AG09309 (cell line): Measurements from ENCODE around the gene THG1L.

Experiments
- DNase-seq: peaks from one replicate; pipeline ENCODE4 v3.0.0-alpha.2; 2010; ENCODE audit warnings: low read depth
- H3K4me3 ChIP-seq: 2 replicates; pipeline ENCODE4 v1.5.1; 2011; ENCODE audit warnings: mild to moderate bottlenecking, low read depth, low read length, moderate library complexity; ENCODE audit not compliant: control insufficient read depth
- TF ChIP-seq, protein P1 (sequence below): IDR thresholded peaks from 2 replicates; pipeline ENCODE4 v1.5.1; 2011; ENCODE audit warnings: mild to moderate bottlenecking, low read depth, low read length, inconsistent platforms; ENCODE audit not compliant: insufficient read depth, control insufficient read depth; ENCODE audit errors: missing control alignments

Gene THG1L

DNA sequence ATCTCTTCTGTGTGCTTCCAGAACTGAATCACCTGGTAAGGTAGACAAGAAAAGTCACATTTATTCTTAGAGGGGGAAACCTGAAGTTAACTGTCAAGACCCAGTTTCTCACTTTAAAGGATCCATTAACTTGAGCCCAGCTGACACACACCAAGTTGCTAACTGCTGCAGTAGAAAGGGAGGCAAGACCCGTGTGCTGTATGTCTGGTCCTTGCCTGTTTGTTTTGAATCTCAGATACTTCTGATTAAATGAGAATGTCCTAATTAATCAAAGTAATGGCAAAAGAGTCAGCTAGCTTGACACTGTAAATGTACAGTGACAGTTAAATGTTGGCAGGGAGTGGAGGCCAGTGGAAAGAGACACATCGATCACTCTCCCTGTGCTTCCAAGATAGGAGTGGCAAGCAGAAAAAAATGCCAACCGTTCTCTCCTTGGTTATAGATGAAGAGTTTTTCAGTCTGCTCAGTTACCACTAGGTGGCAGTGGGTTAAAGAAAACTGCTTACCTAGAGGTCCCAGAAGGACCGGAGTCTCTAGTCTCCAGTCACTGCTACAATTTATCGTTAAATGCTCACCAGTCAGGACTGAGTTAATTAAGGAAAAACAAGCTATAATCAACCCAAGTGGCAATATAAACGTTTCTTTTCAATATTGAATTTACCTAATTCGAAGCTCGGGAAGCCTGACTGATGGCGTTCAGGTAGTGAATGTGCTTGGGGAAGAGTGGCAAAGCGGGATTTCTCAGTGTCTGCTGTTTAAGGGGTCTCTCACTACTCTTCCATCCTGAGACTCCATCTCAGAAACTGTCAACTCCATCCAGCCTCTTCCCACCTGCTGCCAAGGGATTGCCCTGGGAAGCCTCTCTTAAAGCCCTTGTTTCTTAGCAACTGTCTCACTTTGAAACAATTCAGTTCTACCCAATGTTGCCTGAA lies 30.7 kb downstream of the THG1L start:
- peak; percentile 42 for DNase-seq
- TF ChIP-seq, protein P1, sequence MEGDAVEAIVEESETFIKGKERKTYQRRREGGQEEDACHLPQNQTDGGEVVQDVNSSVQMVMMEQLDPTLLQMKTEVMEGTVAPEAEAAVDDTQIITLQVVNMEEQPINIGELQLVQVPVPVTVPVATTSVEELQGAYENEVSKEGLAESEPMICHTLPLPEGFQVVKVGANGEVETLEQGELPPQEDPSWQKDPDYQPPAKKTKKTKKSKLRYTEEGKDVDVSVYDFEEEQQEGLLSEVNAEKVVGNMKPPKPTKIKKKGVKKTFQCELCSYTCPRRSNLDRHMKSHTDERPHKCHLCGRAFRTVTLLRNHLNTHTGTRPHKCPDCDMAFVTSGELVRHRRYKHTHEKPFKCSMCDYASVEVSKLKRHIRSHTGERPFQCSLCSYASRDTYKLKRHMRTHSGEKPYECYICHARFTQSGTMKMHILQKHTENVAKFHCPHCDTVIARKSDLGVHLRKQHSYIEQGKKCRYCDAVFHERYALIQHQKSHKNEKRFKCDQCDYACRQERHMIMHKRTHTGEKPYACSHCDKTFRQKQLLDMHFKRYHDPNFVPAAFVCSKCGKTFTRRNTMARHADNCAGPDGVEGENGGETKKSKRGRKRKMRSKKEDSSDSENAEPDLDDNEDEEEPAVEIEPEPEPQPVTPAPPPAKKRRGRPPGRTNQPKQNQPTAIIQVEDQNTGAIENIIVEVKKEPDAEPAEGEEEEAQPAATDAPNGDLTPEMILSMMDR, result peak; percentile 81
- no peak overlapping the region for H3K4me3 ChIP-seq

DNA sequence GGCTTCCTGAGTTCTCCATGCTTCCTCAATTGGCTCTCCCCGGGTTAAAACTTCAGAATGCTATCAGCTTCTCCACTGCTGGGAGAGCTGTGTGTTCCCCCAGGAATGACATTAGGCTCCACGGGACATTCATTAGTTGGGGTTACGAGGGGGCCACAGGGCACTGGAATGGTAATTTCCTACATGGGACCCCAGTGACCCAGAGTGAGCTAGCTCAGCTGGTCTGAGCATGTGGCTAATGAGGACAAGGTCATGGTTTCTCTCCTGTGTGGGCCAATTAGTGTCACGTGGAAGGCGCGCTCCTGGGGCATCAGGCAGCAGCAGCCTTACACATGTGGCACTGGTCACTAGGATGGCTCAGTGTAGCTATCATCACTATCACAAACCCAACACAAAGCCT lies 33.3 kb downstream of the THG1L start:
- DNase-seq, result no peak
- TF ChIP-seq, protein P1, result no peak
- H3K4me3 ChIP-seq, result no peak overlapping the region

DNA sequence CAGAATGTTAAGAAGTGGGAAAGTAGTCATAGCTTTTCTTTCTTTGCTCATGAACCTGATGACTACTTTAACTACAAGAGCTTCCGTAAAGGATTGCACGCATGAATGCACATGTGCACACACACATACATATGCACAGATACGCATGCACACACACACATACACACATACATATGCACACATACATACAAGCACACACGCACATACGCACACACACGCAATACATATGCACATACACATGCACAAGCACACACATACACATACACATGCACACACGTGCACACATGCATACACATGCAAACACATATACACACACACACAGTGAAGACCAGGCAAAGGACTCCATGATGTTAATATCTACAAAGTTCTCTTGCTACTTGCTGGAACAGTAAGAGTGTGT lies 35.2 kb downstream of the THG1L start:
- TF ChIP-seq, protein P1, result no peak
- H3K4me3 ChIP-seq, result no peak overlapping the region
- DNase-seq, result no peak

DNA sequence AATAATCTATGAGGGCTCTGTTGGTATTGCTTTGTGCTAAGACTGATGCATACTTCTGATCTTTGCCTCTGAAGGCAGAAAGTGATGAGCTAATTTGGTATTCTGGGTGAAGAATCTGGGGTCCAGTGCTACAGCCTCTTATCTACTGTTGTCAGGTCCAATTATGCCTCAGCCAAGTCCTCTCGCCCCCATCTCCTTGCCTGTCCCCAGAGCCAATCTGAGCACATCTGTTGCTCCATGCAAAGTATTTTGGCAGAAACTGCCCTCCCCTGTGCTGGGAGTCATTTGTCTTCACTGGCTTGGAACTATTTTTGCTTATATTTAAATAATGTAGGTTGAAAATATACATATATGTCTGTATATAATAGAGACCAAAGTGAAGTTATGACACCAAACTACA lies 35.7 kb downstream of the THG1L start:
- DNase-seq, result no peak
- TF ChIP-seq, protein P1, result no peak
- no peak overlapping the region for H3K4me3 ChIP-seq

DNA sequence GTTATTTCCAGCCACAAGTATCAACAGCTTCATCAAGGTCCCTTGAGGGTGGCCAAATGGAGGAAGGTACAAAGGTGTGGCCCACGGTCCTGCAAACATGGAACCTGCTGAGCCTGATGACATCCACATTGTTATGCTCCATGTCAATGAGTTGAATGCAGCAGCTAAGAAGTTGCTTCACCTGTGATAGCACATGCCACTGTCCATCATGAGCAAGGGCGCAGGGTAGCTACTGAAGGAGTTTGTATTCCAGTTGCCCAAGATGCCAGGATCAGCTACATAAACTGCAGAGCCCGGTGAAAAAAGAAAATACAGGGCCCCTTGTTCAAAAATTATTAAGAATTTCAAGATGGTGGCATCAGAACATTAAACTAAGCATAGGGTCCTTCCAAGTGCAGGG lies 36.5 kb downstream of the THG1L start:
- DNase-seq, result no peak
- TF ChIP-seq, protein P1, result no peak
- H3K4me3 ChIP-seq, result no peak overlapping the region

DNA sequence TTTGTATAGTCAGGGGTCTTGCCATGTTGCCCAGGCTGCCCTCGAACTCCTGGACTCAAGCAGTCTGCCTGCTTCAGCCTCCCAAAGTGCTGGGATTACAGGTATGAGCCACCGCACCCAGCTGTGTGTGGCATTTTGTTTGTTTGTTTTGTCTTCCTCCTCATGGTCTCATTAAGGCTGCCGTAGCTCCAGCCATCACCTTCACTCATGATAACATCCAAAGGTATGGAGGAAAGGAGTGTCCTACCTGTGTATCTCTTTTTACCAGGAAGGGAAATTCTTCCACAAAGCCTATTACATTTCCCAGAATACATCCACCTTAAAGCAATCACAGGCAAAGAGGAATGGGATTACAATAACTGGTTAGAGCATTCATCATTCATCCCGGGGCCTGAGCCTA lies 39.4 kb downstream of the THG1L start:
- TF ChIP-seq, protein P1, result no peak
- no peak overlapping the region for H3K4me3 ChIP-seq
- DNase-seq, result no peak
